GM12872 (cell line): Measurements from ENCODE around the gene SLC36A2.

Source experiments
- CTCF ChIP-seq: IDR thresholded peaks from 3 replicates; pipeline ENCODE4 v1.5.1; 2011; ENCODE audit warnings: low read depth, mild to moderate bottlenecking, low read length, moderate library complexity; ENCODE audit not compliant: insufficient read depth

Gene SLC36A2

GRCh38 chr5:151288180-151288579 is 59.2 kb downstream of the SLC36A2 start:
- peak; percentile 35; the same call in 2 of the 3 replicates for TF ChIP-seq CTCF

- TF ChIP-seq CTCF = no peak
Observed at GRCh38 chr5:151286246-151286645, 61.1 kb downstream of the SLC36A2 start.

DNA sequence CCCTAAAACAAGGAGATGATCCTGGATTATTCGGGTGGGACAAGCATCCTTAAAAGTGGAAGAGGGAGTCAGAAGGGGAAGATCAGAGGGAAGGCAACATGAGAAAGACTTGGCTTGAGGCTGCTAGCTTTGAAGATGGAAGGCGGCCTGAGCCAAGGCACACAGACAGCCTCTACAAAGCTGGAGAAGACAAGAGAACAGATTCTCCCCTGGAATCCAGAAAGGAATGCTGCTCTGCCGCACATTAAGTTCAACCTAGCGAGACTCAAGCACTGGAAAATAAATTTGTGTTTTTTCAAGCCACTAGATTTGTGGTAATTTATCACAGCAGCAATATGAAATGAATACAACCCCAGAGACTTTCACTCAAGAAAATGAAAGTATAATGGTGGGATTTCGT is 61.7 kb downstream of the SLC36A2 start:
- TF ChIP-seq CTCF = no peak

- TF ChIP-seq CTCF = peak; percentile 64
Observed at GRCh38 chr5:151284392-151284967, 62.9 kb downstream of the SLC36A2 start.

DNA sequence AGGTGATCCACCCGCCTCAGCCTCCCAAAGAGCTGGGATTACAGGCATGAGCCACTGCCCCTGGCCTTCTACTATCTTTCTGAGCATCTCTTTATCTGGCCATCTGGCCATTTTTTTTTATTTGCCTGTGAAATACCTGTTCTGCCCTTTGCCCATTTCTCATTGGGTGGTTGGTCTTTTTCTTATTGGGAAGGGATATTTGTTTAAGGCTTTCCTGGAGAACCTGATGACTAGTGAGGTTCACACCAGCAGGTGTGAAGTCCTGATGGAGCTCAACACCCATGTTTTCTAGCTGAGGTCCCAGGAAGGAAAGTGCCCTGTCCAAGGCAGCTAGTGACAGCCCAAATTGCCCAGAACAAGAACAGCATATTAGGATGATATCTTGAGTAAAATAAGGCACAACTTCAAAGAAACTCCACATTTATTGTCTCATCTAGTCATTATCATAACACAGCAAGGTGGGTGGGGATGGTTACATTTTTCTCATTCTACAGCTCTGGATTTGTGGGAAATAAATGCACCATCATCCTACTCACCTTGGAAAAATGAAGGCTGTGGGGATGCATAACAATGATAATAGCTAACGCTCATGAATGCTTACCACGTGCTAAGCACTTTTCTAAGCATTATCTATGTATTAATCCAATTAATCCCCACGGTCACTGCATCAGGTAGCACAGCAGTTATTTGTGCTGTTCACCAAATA is 64.1 kb downstream of the SLC36A2 start:
- TF ChIP-seq CTCF = no peak

GRCh38 chr5:151281001-151281639 is 66.2 kb downstream of the SLC36A2 start:
- no peak for TF ChIP-seq CTCF

- TF ChIP-seq CTCF = no peak
Observed at GRCh38 chr5:151280443-151280842, 66.9 kb downstream of the SLC36A2 start.
